SK-N-SH treated with all-trans-retinoic acid at 6 μM for 48 hours (cell line): ENCODE measurements around the gene C11orf91.
A peak's percentile ranks its signal among the peaks of the same experiment; 100 is the strongest.

Source experiments
- ATAC-seq: fragments of 200-7000 bp; cut with Tn5 transposase; 3 replicates; pipeline ENCODE4 v1.9.1; 2020; ENCODE audit warnings: mild to moderate bottlenecking, moderate library complexity
- ARNTL ChIP-seq: fragments of 450-650 bp; formaldehyde crosslinking; IDR thresholded peaks from 2 replicates; pipeline ENCODE4 v1.5.0; 2020; ENCODE audit warnings: low read depth, mild to moderate bottlenecking, moderate library complexity, borderline replicate concordance
- BACH2 ChIP-seq: fragments of 250-450 bp; sonication (Bioruptor Pico); IDR thresholded peaks from 2 replicates; pipeline ENCODE4 v1.9.0; 2021; ENCODE audit warnings: mild to moderate bottlenecking, borderline replicate concordance
- CSDC2 ChIP-seq: fragments of 250-450 bp; sonication (Bioruptor Pico); IDR thresholded peaks from 2 replicates; pipeline ENCODE4 v1.5.0; 2020; ENCODE audit warnings: mild to moderate bottlenecking, moderate library complexity
- ESRRG ChIP-seq: fragments of 250-450 bp; sonication (Bioruptor Pico); IDR thresholded peaks from 2 replicates; pipeline ENCODE4 v1.6.1; 2021; ENCODE audit warnings: mild to moderate bottlenecking
- GLIS3 ChIP-seq: fragments of 250-450 bp; sonication (Bioruptor Pico); IDR thresholded peaks from 2 replicates; pipeline ENCODE4 v1.5.0; 2020; ENCODE audit warnings: mild to moderate bottlenecking, moderate library complexity
- ISL1 ChIP-seq: fragments of 250-450 bp; sonication (Bioruptor Pico); IDR thresholded peaks from 2 replicates; pipeline ENCODE4 v2.1.2; 2022; ENCODE audit warnings: mild to moderate bottlenecking, moderate library complexity
- OSR1 ChIP-seq: fragments of 250-450 bp; sonication (Bioruptor Pico); IDR thresholded peaks from 2 replicates; pipeline ENCODE4 v1.8.0; 2022; ENCODE audit warnings: moderate library complexity, mild to moderate bottlenecking, inconsistent platforms
- PATZ1 ChIP-seq: fragments of 250-450 bp; sonication (Bioruptor Pico); IDR thresholded peaks from 2 replicates; pipeline ENCODE4 v1.8.0; 2020; ENCODE audit warnings: mild to moderate bottlenecking, moderate library complexity, borderline replicate concordance
- POU6F1 ChIP-seq: fragments of 250-450 bp; sonication (Bioruptor Pico); IDR thresholded peaks from 2 replicates; pipeline ENCODE4 v1.8.0; 2021; ENCODE audit warnings: low read depth, mild to moderate bottlenecking, moderate library complexity, borderline replicate concordance
- PPARA ChIP-seq: fragments of 250-450 bp; sonication (Bioruptor Pico); IDR thresholded peaks from 2 replicates; pipeline ENCODE4 v1.5.0; 2020; ENCODE audit warnings: mild to moderate bottlenecking, borderline replicate concordance
- RARB ChIP-seq: fragments of 250-450 bp; sonication (Bioruptor Pico); IDR thresholded peaks from 2 replicates; pipeline ENCODE4 v1.8.0; 2021; ENCODE audit warnings: mild to moderate bottlenecking, moderate library complexity
- TCF4 ChIP-seq: fragments of 250-450 bp; sonication (Bioruptor Pico); IDR thresholded peaks from 2 replicates; pipeline ENCODE4 v1.8.0; 2021; ENCODE audit warnings: mild to moderate bottlenecking, moderate library complexity, borderline replicate concordance
- TOX ChIP-seq: fragments of 250-450 bp; sonication (Bioruptor Pico); IDR thresholded peaks from 2 replicates; pipeline ENCODE4 v1.8.0; 2021; ENCODE audit warnings: mild to moderate bottlenecking, moderate library complexity, borderline replicate concordance
- ZC3H10 ChIP-seq: fragments of 250-450 bp; sonication (Bioruptor Pico); IDR thresholded peaks from 2 replicates; pipeline ENCODE4 v1.5.1; 2021; ENCODE audit warnings: mild to moderate bottlenecking, moderate library complexity
- ZFP30 ChIP-seq: fragments of 450-650 bp; formaldehyde crosslinking; IDR thresholded peaks from 2 replicates; pipeline ENCODE4 v1.5.0; 2022; ENCODE audit warnings: mild to moderate bottlenecking, moderate library complexity
- ZNF70 ChIP-seq: fragments of 450-650 bp; formaldehyde crosslinking; IDR thresholded peaks from 2 replicates; pipeline ENCODE4 v1.5.0; 2020; ENCODE audit warnings: mild to moderate bottlenecking, moderate library complexity
- ZNF8 ChIP-seq: fragments of 450-650 bp; formaldehyde crosslinking; IDR thresholded peaks from 2 replicates; pipeline ENCODE4 v1.5.0; 2020; ENCODE audit warnings: mild to moderate bottlenecking, moderate library complexity
- TF ChIP-seq, protein P1 (sequence below): fragments of 250-450 bp; sonication (Bioruptor Pico); IDR thresholded peaks from 2 replicates; pipeline ENCODE4 v1.5.0; 2020; ENCODE audit warnings: mild to moderate bottlenecking, moderate library complexity

C11orf91 gene

GRCh38 chr11:33719587-33719986 lies 19.0 kb upstream of the C11orf91 start (continued):
- no peak for TF ChIP-seq TCF4 (CRISPR knock-in tag)
- no peak for TF ChIP-seq ZC3H10 (CRISPR knock-in tag)
- TF ChIP-seq RARB (CRISPR knock-in tag), result no peak
- TF ChIP-seq POU6F1, result no peak

DNA sequence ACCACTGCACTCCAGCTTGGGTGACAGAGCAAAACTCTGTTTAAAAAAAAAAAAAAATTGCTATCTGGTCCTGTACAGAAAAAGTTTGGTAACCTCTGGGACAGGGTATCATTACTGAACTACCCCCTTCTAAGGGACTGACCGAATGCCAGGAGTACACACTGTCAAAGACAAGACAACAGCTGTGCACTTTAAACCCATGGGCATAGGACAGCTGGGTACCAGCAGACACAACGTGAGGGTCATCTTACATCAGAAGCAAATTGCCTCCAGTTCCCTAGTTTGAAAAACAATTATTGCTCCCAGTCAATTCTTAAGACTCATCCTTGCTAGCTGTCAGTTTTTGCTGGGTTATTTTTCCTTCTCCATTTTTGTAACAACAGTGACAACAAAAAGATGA lies 17.8 kb upstream of the C11orf91 start:
- ATAC-seq, result no peak
- TF ChIP-seq ARNTL (CRISPR knock-in tag) (no peak), PPARA (no peak), ESRRG (CRISPR knock-in tag) (no peak), OSR1 (CRISPR knock-in tag) (no peak), GLIS3 (CRISPR knock-in tag) (no peak), TOX (CRISPR knock-in tag) (no peak), ZFP30 (CRISPR knock-in tag) (no peak), BACH2 (CRISPR knock-in tag) (no peak), CSDC2 (CRISPR knock-in tag) (no peak), POU6F1 (no peak), ZNF8 (CRISPR knock-in tag) (no peak), PATZ1 (CRISPR knock-in tag) (no peak), ZC3H10 (CRISPR knock-in tag) (no peak)

- TF ChIP-seq TOX (CRISPR knock-in tag) (no peak), BACH2 (CRISPR knock-in tag) (no peak), PPARA (no peak), RARB (CRISPR knock-in tag) (no peak)
- TF ChIP-seq, protein P1, sequence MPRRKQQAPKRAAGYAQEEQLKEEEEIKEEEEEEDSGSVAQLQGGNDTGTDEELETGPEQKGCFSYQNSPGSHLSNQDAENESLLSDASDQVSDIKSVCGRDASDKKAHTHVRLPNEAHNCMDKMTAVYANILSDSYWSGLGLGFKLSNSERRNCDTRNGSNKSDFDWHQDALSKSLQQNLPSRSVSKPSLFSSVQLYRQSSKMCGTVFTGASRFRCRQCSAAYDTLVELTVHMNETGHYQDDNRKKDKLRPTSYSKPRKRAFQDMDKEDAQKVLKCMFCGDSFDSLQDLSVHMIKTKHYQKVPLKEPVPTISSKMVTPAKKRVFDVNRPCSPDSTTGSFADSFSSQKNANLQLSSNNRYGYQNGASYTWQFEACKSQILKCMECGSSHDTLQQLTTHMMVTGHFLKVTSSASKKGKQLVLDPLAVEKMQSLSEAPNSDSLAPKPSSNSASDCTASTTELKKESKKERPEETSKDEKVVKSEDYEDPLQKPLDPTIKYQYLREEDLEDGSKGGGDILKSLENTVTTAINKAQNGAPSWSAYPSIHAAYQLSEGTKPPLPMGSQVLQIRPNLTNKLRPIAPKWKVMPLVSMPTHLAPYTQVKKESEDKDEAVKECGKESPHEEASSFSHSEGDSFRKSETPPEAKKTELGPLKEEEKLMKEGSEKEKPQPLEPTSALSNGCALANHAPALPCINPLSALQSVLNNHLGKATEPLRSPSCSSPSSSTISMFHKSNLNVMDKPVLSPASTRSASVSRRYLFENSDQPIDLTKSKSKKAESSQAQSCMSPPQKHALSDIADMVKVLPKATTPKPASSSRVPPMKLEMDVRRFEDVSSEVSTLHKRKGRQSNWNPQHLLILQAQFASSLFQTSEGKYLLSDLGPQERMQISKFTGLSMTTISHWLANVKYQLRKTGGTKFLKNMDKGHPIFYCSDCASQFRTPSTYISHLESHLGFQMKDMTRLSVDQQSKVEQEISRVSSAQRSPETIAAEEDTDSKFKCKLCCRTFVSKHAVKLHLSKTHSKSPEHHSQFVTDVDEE (CRISPR knock-in tag), result no peak
- TF ChIP-seq, all 23 proteins: peak for 0
- peak; percentile 80 for ATAC-seq
Observed at GRCh38 chr11:33716243-33716642, 15.6 kb upstream of the C11orf91 start.

- no peak for TF ChIP-seq TCF4 (CRISPR knock-in tag)
- no peak for TF ChIP-seq ISL1 (CRISPR knock-in tag)
- TF ChIP-seq, protein P1 (CRISPR knock-in tag), result no peak
- no peak for TF ChIP-seq OSR1 (CRISPR knock-in tag)
- TF ChIP-seq POU6F1, result no peak
- TF ChIP-seq ZNF8 (CRISPR knock-in tag), result no peak
- TF ChIP-seq GLIS3 (CRISPR knock-in tag), result no peak
- TF ChIP-seq PATZ1 (CRISPR knock-in tag), result no peak
- no peak for TF ChIP-seq ZNF70 (CRISPR knock-in tag)
- ATAC-seq, result no peak
Observed at GRCh38 chr11:33713856-33714398, 13.3 kb upstream of the C11orf91 start.
